ENCODE measurements around the gene RFX1. TPM values are rescaled to one million over a fixed set of nuclear protein-coding genes. Genes with fewer than 3 reads are reported as not detected.
"Not testable (repeated sequence)": the region's sequence is repeated elsewhere in the genome, so short reads cannot be mapped to it uniquely, and the experiment has no call there.

The RFX1 gene
- total and polyA plus RNA-seq, 2 experiments from 2014 or later = 1.7 to 2.5 TPM

DNA sequence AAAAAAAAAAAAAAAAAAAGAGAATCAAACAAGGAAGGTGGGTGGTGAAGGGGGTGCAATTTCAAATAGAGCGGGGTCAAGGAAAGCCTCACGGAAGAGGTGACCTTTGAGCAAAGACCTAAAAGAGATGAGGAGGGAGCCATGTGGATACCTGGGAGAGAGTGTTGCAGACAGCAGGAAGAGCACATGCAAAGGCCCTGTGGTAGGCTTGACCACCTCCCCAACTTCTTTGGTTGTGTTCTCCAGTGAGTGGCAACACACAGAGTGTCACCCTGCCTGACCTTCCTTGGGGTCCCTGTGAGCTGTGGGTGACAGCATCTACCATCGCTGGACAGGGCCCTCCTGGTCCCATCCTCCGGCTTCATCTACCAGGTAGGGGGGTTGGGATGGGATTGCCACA lies 44.4 kb upstream of the RFX1 start:
- no peaks in the 10 kb centered on the region for H3K9me2 ChIP-seq (ENCODE audit: insufficient read depth)
- no peak overlapping the region for H3K4me3 ChIP-seq
- H3K27ac ChIP-seq = no peak overlapping the region
- H3K4me1 ChIP-seq (ENCODE audit: insufficient read depth) = no peaks in the 10 kb centered on the region
- no peaks in the 10 kb centered on the region for H3F3A ChIP-seq (ENCODE audit: insufficient read depth)
- H4K20me1 ChIP-seq (ENCODE audit: insufficient read depth) = no peaks in the 10 kb centered on the region
- in situ Hi-C loops (cut with MboI) = no loop called here
- DNase-seq = no peak
- no peaks in the 10 kb centered on the region for H3K36me3 ChIP-seq (ENCODE audit: low read depth)
- H3K79me2 ChIP-seq (ENCODE audit: insufficient read depth) = no peaks in the 10 kb centered on the region
- H3K9me3 ChIP-seq (ENCODE audit: low read depth) = no peaks in the 10 kb centered on the region
- TF ChIP-seq EZH2 (IDR thresholded peaks at IDR 0.05; ENCODE audit: insufficient read depth, poor library complexity, severe bottlenecking) (no peak), EZH2phosphoT487 (IDR thresholded peaks at IDR 0.05; ENCODE audit: insufficient read depth, low read depth) (no peak)
- no peak overlapping the region for H2AFZ ChIP-seq
- no peaks in the 10 kb centered on the region for H3K27me3 ChIP-seq (replicated peaks; ENCODE audit: insufficient read depth)
- WGBS, 2 experiments (ENCODE audit: low coverage in 1 of 2, low lambda C conversion rate in 2 of 2, missing lambda C conversion rate in 2 of 2) = 81 to 83% methylated on average over 4 of the region's 4 CpGs
- no peak overlapping the region for H3K9ac ChIP-seq
- no peak overlapping the region for H3K4me2 ChIP-seq (ENCODE audit: unreplicated experiment)

GRCh38 chr19:14048443-14049153 lies 42.5 kb upstream of the RFX1 start:
- Histone ChIP-seq H3K27me3 (replicated peaks; ENCODE audit: insufficient read depth) (no peaks in the 10 kb centered on the region), H4K20me1 (ENCODE audit: insufficient read depth) (no peaks in the 10 kb centered on the region), H3K9me3 (ENCODE audit: low read depth) (no peaks in the 10 kb centered on the region), H3K4me3 (no peak overlapping the region), H3K4me1 (ENCODE audit: insufficient read depth) (no peaks in the 10 kb centered on the region), H3F3A (ENCODE audit: insufficient read depth) (no peaks in the 10 kb centered on the region), H3K9ac (no peak overlapping the region), H2AFZ (no peak overlapping the region), H3K79me2 (ENCODE audit: insufficient read depth) (no peaks in the 10 kb centered on the region), H3K36me3 (ENCODE audit: low read depth) (no peaks in the 10 kb centered on the region), H3K9me2 (ENCODE audit: insufficient read depth) (no peaks in the 10 kb centered on the region), H3K27ac (no peak overlapping the region), H3K4me2 (ENCODE audit: unreplicated experiment) (no peak overlapping the region)
- TF ChIP-seq EZH2phosphoT487 (IDR thresholded peaks at IDR 0.05; ENCODE audit: insufficient read depth, low read depth) (no peak), EZH2 (IDR thresholded peaks at IDR 0.05; ENCODE audit: insufficient read depth, poor library complexity, severe bottlenecking) (no peak)
- peak; percentile 48 for DNase-seq
- 75 to 76% methylated on average over 8 of the region's 8 CpGs for WGBS, 2 experiments (ENCODE audit: low coverage in 1 of 2, low lambda C conversion rate in 2 of 2, missing lambda C conversion rate in 2 of 2)
- in situ Hi-C loops (cut with MboI) = loop anchor here (10.0 kb wide), 1 partner anchor 164 kb away; no protein-coding TSS in a partner anchor

- not testable (repeated sequence) for H3K27me3 ChIP-seq (replicated peaks; ENCODE audit: insufficient read depth); H3K4me3 ChIP-seq; DNase-seq; H3K4me2 ChIP-seq (ENCODE audit: unreplicated experiment); H3K9ac ChIP-seq; H3K36me3 ChIP-seq (ENCODE audit: low read depth); H3K9me2 ChIP-seq (ENCODE audit: insufficient read depth); H2AFZ ChIP-seq; H3K79me2 ChIP-seq (ENCODE audit: insufficient read depth); H3F3A ChIP-seq (ENCODE audit: insufficient read depth); H4K20me1 ChIP-seq (ENCODE audit: insufficient read depth); H3K4me1 ChIP-seq (ENCODE audit: insufficient read depth); H3K9me3 ChIP-seq (ENCODE audit: low read depth); H3K27ac ChIP-seq
- 96% methylated on average over 10 of the region's 10 CpGs for WGBS, 2 experiments (ENCODE audit: low coverage in 1 of 2, low lambda C conversion rate in 2 of 2, missing lambda C conversion rate in 2 of 2)
- in situ Hi-C loops (cut with MboI) = loop anchor here (10.0 kb wide), 1 partner anchor 163 kb away; no protein-coding TSS in a partner anchor
Observed at GRCh38 chr19:14047866-14048265, 41.7 kb upstream of the RFX1 start.

DNA sequence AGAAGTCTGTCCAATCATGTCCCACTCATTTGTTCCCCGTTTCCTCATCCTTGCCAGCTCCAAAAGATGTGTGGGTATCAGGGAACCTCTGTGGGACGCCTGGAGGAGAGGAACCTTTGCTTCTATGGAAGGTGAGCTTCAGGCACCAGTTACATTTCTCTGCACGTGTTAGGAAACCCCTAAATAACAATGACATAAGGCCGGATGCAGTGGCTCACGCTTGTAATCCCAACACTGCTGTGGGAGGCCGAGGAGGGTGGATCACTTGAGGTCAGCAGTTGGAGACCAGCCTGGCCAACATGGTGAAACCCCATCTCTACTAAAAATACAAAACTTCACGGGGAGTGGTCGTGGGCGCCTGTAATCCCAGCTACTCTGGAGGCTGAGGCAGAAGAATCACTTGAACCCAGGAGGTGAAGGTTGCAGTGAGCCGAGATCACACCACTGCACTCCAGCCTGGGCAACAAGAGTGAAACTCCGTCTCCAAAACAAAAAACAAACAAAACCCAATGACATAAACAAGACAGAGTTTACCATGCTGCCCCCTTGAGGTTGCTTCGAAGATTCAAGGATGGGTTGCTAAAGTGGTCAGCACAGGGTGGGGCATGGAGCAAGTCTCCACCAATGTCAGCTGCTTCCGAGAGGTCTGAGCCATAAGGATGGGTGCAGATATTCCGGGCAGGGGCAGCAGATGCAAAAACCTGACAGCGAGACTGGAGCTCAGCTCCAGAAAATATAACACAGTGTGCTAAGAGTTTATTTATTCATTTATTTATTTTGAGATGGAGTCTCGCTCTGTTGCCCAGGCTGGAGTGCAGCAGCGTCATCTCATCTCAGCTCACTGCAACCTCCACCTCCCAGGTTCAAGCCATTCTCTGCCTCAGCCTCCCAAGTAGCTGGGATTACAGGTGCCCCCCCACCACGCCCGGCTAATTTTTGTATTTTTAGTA lies 36.8 kb upstream of the RFX1 start:
- DNase-seq = peak; percentile 85
- H3K79me2 ChIP-seq (ENCODE audit: insufficient read depth); H3K9me3 ChIP-seq (ENCODE audit: low read depth); H3K4me1 ChIP-seq (ENCODE audit: insufficient read depth); H3K27me3 ChIP-seq (replicated peaks; ENCODE audit: insufficient read depth); H3K4me3 ChIP-seq; H3K9me2 ChIP-seq (ENCODE audit: insufficient read depth); H3K36me3 ChIP-seq (ENCODE audit: low read depth); H3F3A ChIP-seq (ENCODE audit: insufficient read depth); H4K20me1 ChIP-seq (ENCODE audit: insufficient read depth): not testable (repeated sequence)
- H2AFZ ChIP-seq = peak overlapping the region; percentile 75
- peak overlapping the region; percentile 34 for H3K4me2 ChIP-seq (ENCODE audit: unreplicated experiment)
- H3K9ac ChIP-seq = peak overlapping the region; percentile 72
- in situ Hi-C loops (cut with MboI) = loop anchor here (10.0 kb wide), 1 partner anchor 158 kb away; no protein-coding TSS in a partner anchor
- WGBS, 2 experiments (ENCODE audit: low coverage in 1 of 2, low lambda C conversion rate in 2 of 2, missing lambda C conversion rate in 2 of 2) = 33 to 40% methylated on average over 19 of the region's 19 CpGs
- H3K27ac ChIP-seq = peak overlapping the region; percentile 54

All from GM23248 (cell line).